ENCODE measurements around the gene CLRN1. TPM values are rescaled to one million over a fixed set of nuclear protein-coding genes. Genes with fewer than 3 reads are reported as not detected.
A peak's percentile ranks its signal among the peaks of the same experiment; 100 is the strongest.
"Not testable (repeated sequence)": the region's sequence is repeated elsewhere in the genome, so short reads cannot be mapped to it uniquely, and the experiment has no call there.

The CLRN1 gene
- total RNA-seq (2014; rRNA removed; shearing (Covaris generic)), result not detected in 2 replicates
- not detected in 2 replicates for polyA plus RNA-seq (2015; cell fraction: cytosol; rRNA removed)
- not detected in 2 replicates for polyA plus RNA-seq (2015; cell fraction: nucleus; rRNA removed)

DNA sequence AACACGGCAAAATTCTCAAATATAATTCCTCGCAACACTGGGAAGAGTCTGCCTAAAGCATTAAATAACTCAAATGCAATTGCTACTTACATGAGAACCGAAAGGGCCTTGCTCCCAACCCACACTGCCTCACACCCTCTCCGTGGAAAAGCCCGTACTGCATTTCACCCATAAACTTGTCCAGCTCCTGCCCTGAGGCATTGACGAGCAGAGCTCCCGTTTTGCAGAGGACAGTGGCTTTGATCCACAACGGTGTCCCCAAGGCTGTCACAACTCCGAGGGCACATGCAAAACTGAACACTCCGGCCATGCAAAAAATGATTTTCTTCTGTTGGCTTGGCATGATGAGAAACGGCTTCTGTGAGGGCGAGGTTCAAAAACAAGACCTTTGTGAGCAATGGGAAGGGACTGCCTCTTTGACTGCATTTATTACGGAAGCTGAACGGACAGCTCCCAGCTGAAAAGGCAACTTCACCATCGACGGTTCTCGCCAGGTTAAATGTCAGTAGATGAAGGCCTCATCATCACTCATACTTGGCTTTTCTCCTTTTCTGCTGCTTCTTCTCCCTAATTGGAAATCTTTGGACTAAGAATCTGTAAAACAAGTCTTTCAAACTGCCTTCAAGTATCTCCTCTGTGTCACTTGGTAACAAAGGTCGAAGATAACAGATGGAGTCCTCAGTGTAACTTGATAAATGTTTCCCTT, at the start of gene CLRN1:
Gene CLRN1, minus strand, starts transcription at position 362 of the 706 bp plus-strand sequence. Its CDS starts 19 bp downstream, at position 343.
- DNase-seq (ENCODE audit: low read depth), result no peak

- DNase-seq (ENCODE audit: low read depth), result no peak
Observed at GRCh38 chr3:151016478-151016795, 43.9 kb upstream of the CLRN1 start.

GRCh38 chr3:151015767-151016477, 43.4 kb upstream of the CLRN1 start:
- DNase-seq (ENCODE audit: low read depth), result no peak

DNA sequence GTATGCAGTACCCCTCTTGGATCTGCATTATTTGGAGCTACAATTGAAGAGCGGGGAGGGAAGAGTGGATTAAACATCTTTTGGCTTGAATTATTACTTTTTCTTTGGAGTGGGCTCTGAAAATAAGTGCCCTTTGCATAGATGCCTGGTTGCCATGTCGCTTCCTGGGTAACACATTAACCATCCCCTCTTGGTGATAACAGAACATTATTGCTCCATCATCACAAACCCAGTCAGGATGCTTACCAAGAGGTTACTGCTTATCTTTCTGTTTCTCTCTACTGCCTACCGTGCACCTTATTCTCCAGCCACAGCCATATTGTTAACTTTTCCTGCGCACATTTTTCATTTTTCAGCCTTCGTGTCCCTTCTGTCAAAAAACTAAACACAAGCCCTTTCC, 42.7 kb upstream of the CLRN1 start:
- no peak for DNase-seq (ENCODE audit: low read depth)

DNA sequence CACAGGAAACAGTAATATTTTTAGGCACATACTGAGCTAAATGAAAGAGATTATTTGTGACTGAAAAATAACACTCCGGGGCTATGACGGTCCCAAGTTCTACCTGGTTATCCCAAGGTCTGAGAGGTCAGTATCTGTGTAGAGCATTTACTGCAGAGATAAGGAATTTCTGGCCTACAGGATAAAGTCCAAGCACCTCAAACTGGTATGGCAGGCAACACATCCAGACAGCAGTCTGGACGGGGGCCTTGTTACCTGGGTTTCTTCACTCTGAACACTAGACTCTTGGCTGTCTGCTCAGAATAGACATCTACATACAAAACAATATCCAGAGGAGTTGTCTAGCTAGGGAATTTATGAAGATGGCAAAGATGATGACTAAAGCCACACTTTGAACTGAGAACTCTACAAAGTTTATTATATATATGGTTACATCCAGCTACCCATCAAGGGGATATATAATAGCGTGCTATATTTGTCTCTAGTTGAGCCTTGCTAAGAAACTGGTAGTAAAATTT, 42.0 kb upstream of the CLRN1 start:
- DNase-seq (ENCODE audit: low read depth), result no peak

DNA sequence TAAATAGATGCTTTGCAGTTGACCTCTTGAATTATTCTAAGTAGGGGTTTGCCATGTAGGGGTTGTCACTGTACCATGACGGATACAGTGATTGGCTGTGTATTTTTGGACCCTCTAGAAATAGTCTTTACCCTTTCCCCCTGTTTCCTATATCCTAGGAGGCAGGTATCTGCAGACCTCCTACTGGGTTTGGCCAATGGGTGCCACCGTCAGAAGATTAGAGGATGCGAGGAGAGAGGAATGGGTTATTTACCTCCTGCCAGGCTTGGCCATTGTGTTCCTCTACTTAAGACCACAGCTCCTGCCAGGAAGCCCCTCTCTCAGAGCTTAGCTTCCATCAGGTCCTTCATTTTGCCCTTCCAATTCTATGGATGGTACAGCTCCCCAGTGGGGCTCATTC, 40.2 kb upstream of the CLRN1 start:
- no peak for DNase-seq (ENCODE audit: low read depth)

- peak; percentile 84 for DNase-seq (ENCODE audit: low read depth)
Observed at GRCh38 chr3:151011427-151011826, 38.9 kb upstream of the CLRN1 start.

- DNase-seq (ENCODE audit: low read depth), result peak; percentile 52
Observed at GRCh38 chr3:151009981-151010380, 37.5 kb upstream of the CLRN1 start.

DNA sequence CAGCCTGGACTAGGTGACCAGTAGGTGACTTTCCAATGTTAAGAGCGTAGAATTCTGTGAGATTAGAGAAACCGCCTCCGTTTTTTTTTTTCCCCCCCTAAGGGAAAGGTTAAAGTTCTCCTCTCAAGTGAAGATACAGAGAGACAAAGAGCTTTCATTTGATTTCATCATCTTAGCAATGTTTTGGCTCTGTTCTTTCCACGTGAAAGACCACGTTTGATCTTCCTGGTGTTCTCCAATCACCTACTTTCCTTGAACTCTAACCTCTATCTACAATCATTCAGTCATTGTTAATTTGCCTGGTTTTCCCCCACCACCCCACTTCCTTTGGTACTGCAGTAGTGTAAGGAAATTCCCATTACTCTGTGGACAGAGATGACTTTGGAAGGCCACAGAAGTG, 36.9 kb upstream of the CLRN1 start:
- DNase-seq (ENCODE audit: low read depth), result no peak

- DNase-seq (ENCODE audit: low read depth), result peak; percentile 60
Observed at GRCh38 chr3:151008699-151009098, 36.2 kb upstream of the CLRN1 start.

- DNase-seq (ENCODE audit: low read depth), result no peak
Observed at GRCh38 chr3:151003768-151004134, 31.2 kb upstream of the CLRN1 start.

- peak; percentile 87 for DNase-seq (ENCODE audit: low read depth)
Observed at GRCh38 chr3:151003029-151003767, 30.7 kb upstream of the CLRN1 start.

GRCh38 chr3:151002003-151002981, 29.8 kb upstream of the CLRN1 start:
- no peak for DNase-seq (ENCODE audit: low read depth)

- no peak for DNase-seq (ENCODE audit: low read depth)
Observed at GRCh38 chr3:150998996-150999395, 26.5 kb upstream of the CLRN1 start.

DNA sequence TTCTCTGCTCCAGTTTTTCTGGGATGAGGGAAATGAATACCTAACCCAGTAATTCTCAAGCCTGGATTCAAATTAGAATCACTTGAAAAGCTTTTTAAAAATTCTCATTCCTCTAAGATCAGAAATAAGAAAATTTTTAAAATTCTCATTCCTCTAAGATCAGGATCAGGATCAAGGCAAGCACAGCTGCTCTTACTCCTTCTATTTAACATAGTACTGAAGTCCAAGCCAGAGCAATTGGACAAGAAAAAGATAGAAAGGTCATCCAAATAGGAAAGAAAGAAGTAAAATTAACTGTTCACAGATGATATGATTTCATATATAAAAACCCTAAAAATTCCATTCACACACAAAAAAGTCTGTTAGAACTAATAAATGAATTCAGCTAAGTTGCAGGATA, 24.2 kb upstream of the CLRN1 start:
- DNase-seq (ENCODE audit: low read depth), result no peak

DNA sequence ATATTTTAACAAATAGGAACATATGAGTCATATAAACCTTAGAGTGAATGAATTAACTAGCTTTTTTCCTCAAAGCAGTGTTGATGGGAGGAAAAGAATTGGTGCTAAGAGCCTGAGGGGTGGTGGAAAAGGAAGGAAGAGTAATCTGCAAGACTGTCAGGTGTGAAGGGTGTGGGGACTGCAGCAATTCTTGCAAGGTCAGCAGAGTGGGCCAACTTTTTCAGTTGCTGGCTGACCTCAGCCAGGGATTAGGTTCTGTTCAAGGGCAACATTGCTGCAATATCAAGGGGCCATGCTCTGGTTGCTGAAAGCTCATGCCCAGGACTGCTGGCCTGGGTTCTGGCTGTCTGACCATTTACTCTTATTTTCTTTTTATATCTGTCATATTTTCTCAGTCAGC, 23.0 kb upstream of the CLRN1 start:
- DNase-seq (ENCODE audit: low read depth), result no peak

DNA sequence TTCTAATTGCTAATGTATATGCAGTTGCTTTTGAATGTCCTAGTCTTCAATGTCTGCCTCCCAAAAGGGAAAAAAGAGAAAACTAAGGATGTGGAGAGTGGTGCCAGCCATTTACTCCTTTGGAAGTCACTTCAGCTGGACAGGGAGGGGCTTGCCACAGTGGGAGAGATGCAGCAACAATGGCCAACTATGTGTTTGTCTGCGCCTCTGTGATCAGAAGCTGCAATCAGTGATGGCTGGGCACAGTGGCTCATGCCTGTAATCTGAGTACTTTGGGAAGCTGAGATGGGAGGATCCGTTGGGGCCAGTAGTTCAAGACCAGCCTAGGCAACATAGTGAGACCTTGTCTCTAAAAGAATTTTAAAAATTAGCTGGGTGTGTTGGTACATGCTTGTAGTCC, 16.7 kb upstream of the CLRN1 start:
- DNase-seq (ENCODE audit: low read depth), result no peak

DNA sequence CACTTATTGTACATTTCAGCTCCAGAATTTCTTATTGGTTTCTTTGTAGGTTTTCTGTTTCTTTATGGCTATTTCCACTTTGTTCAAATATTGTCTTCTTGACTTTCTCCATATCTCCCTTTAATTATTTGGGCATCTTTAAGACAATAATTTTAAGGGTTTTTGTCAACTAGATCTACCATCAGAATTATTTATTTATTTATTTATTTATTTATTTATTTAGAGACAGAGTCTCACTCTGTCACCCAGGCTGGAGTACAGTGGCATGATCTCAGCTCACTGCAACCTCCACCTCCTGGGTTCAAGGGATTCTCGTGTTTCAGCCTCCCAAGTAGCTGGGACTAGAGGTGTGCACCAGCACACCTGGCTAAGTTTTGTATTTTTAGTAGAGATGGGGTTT, 15.9 kb upstream of the CLRN1 start:
- DNase-seq (ENCODE audit: low read depth), result not testable (repeated sequence)

GRCh38 chr3:150985711-150986110, 13.2 kb upstream of the CLRN1 start:
- no peak for DNase-seq (ENCODE audit: low read depth)

DNA sequence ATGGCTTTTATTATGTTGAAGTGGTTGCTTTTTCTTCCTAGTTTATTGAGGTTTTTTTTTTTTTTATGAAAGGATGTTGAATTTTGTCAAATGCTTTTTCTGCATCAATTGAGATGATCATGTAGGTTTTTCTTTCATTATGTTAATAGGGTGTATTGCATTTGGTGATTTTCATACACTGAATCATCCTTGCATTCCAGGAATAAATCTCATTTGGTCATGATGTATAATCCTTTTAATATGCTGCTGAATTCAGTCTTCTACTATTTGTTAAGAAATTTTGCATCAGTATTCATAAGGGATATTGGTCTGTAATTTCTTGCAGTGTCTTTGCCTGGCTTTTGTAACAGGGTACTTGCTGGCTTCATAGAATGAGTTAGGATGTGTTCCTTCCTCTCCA, 11.5 kb upstream of the CLRN1 start:
- DNase-seq (ENCODE audit: low read depth), result no peak

All from HT1080 (cell line).